Mesenchymal stem cell (in vitro differentiated cells and primary cell): Measurements from ENCODE around the gene SPTLC2.

Source experiments
- DNase-seq: peaks from one replicate; pipeline ENCODE4 v3.0.0-alpha.2; 2013
- H2AFZ ChIP-seq: one replicate; pipeline ENCODE4 v1.6.1; 2013; ENCODE audit warnings: low read depth, mild to moderate bottlenecking, control low read depth, inconsistent platforms, low read length, moderate library complexity
- H2AK5ac ChIP-seq: 2 replicates; pipeline ENCODE4 v1.6.1; 2013; ENCODE audit warnings: low read length, moderate library complexity, mild to moderate bottlenecking, inconsistent platforms; ENCODE audit not compliant: severe bottlenecking
- H2BK120ac ChIP-seq: one replicate; pipeline ENCODE4 v1.6.1; 2013; ENCODE audit warnings: low read depth, mild to moderate bottlenecking, inconsistent platforms, low read length, moderate library complexity
- H2BK12ac ChIP-seq, 2 experiments: one replicate each; pipeline ENCODE4 v1.6.1; 2013; ENCODE audit warnings: inconsistent platforms in 2 of 2, low read length in 2 of 2, mild to moderate bottlenecking in 2 of 2, moderate library complexity in 2 of 2, control low read depth in 1 of 2
- H2BK15ac ChIP-seq: one replicate; pipeline ENCODE4 v1.6.1; 2013; ENCODE audit warnings: mild to moderate bottlenecking, low read depth, inconsistent platforms; ENCODE audit not compliant: poor library complexity, severe bottlenecking
- H2BK5ac ChIP-seq: 2 replicates; pipeline ENCODE4 v1.6.1; 2013; ENCODE audit warnings: low read depth, mild to moderate bottlenecking, low read length, control low read depth, inconsistent platforms; ENCODE audit not compliant: poor library complexity, severe bottlenecking
- H3K14ac ChIP-seq, 2 experiments: one replicate each; pipeline ENCODE4 v1.6.1; 2013; ENCODE audit warnings: inconsistent platforms in 2 of 2, low read length in 2 of 2, control low read depth in 1 of 2, mild to moderate bottlenecking in 1 of 2, moderate library complexity in 1 of 2
- H3K18ac ChIP-seq, 2 experiments: one replicate each; pipeline ENCODE4 v1.6.1; 2013; ENCODE audit warnings: inconsistent platforms in 2 of 2, low read length in 2 of 2, control low read depth in 1 of 2, low read depth in 1 of 2, mild to moderate bottlenecking in 1 of 2
- H3K23ac ChIP-seq, 2 experiments: one replicate each; pipeline ENCODE4 v1.6.1; 2013; ENCODE audit warnings: inconsistent platforms in 2 of 2, low read length in 2 of 2, mild to moderate bottlenecking in 2 of 2, moderate library complexity in 2 of 2, control low read depth in 1 of 2
- H3K27ac ChIP-seq: 2 replicates; pipeline ENCODE4 v1.5.1; 2013; ENCODE audit warnings: mild to moderate bottlenecking, moderate library complexity, low read length, control low read depth, inconsistent platforms; ENCODE audit not compliant: poor library complexity, severe bottlenecking
- H3K27me3 ChIP-seq, 2 experiments: 2 replicates each; pipeline versions ENCODE4 v1.6.1 to v1.7.0; 2013; ENCODE audit warnings: low read length in 2 of 2, mild to moderate bottlenecking in 2 of 2, moderate library complexity in 2 of 2, control low read depth in 1 of 2, inconsistent platforms in 1 of 2; ENCODE audit not compliant: control insufficient read depth in 1 of 2, insufficient read depth in 1 of 2
- H3K36me3 ChIP-seq, 2 experiments: 2 replicates each; pipeline versions ENCODE4 v1.6.1 to v1.7.0; 2013; ENCODE audit warnings: low read length in 2 of 2, control low read depth in 1 of 2, inconsistent platforms in 1 of 2, low read depth in 1 of 2, mild to moderate bottlenecking in 1 of 2; ENCODE audit not compliant: insufficient read depth in 2 of 2, control insufficient read depth in 1 of 2
- H3K4ac ChIP-seq, 2 experiments: one replicate each; pipeline ENCODE4 v1.6.1; 2013; ENCODE audit warnings: inconsistent platforms in 2 of 2, low read length in 2 of 2, mild to moderate bottlenecking in 2 of 2, moderate library complexity in 2 of 2, control low read depth in 1 of 2, low read depth in 1 of 2
- H3K4me1 ChIP-seq: 2 replicates; pipeline ENCODE4 v1.6.1; 2013; ENCODE audit warnings: low read depth, low read length, control low read depth; ENCODE audit not compliant: control insufficient read depth, insufficient read depth
- H3K4me2 ChIP-seq: 2 replicates; pipeline ENCODE4 v1.6.1; 2013; ENCODE audit warnings: low read length, mild to moderate bottlenecking, inconsistent platforms; ENCODE audit not compliant: poor library complexity, severe bottlenecking
- H3K4me3 ChIP-seq, 2 experiments: 2 replicates each; pipeline versions ENCODE4 v1.5.1 to v1.7.0; 2013; ENCODE audit warnings: low read length in 2 of 2, mild to moderate bottlenecking in 2 of 2, control low read depth in 1 of 2, low read depth in 1 of 2; ENCODE audit not compliant: insufficient read depth in 1 of 2
- H3K79me1 ChIP-seq: replicated peaks from 2 replicates; pipeline ENCODE4 v1.6.1; 2013; ENCODE audit warnings: mild to moderate bottlenecking, control low read depth, low read length, inconsistent platforms; ENCODE audit not compliant: poor library complexity, severe bottlenecking
- H3K9ac ChIP-seq: 2 replicates; pipeline ENCODE4 v1.7.0; 2013; ENCODE audit warnings: mild to moderate bottlenecking, low read length, moderate library complexity
- H3K9me3 ChIP-seq: 2 replicates; pipeline ENCODE4 v1.7.0; 2013; ENCODE audit warnings: mild to moderate bottlenecking, low read length; ENCODE audit not compliant: control insufficient read depth
- H4K8ac ChIP-seq: one replicate; pipeline ENCODE4 v1.6.1; 2013; ENCODE audit warnings: inconsistent platforms, mild to moderate bottlenecking, low read length, moderate library complexity
- H4K91ac ChIP-seq: one replicate; pipeline ENCODE4 v1.6.1; 2013; ENCODE audit warnings: mild to moderate bottlenecking, low read length, inconsistent platforms
- WGBS: methylation state at CpG from one replicate; pipeline ENCODE4 v1.1.7; 2013; ENCODE audit warnings: mixed read lengths; 5-methylcytosine and 5-hydroxymethylcytosine counted together

The SPTLC2 gene

DNA sequence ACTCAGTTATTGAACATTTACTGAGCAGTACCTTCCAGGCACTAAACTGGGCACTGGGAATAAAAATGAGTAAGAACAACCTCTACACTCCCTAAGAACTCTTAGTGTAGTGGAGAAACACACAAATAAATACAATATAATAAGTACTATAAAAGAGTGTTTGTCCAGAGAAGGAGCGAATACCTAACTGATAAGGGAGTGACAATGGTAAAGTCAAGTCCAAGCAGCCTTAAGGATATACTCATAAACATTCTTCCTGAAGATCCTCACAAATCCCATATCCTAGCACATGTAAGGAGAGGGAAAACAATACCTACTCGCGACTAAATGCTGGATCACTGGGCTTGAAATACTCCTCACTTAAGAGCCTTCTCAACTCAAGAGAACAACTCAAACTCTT, 32.8 kb downstream of the SPTLC2 start:
- WGBS, result 89% methylated on average over 3 of the region's 3 CpGs
- Histone ChIP-seq H3K4me3 (no peak overlapping the region), H3K36me3 (no peaks in the 10 kb centered on the region)

DNA sequence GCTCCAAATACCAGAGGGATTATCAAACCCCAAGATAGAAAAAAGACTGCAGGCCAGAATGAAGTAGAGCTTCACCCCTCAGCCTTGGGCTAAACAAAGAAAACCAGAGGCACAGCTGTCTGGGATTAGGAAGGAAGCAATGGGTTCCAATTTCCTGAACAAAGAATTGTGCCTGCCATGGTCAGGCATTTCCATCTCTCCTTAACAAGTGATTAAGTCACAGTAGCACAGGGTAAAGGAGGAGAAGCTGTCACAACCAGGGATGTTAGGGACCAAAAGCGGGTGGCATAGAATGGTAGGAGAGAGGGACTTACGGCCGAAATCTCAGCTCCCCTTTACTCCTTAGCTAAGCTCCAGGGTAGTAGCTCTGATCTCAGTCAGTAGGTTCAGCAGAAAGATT, 33.9 kb downstream of the SPTLC2 start:
- Histone ChIP-seq H3K27ac (no peak overlapping the region), H3K14ac (no peak overlapping the region), H2AFZ (no peak overlapping the region), H3K9me3 (no peaks in the 10 kb centered on the region), H3K79me1 (peaks cover 5% of the 10 kb centered on the region), H3K4me1 (peaks cover 11% of the 10 kb centered on the region), H3K9ac (no peak overlapping the region), H4K91ac (no peak overlapping the region), H2BK5ac (no peak overlapping the region), H2BK15ac (no peak overlapping the region), H3K18ac (peak overlapping the region; percentile 48 to 49), H2BK120ac (no peak overlapping the region), H3K27me3 (no peaks in the 10 kb centered on the region), H3K4me2 (no peak overlapping the region), H3K4me3 (no peak overlapping the region), H2BK12ac (peak overlapping the region in 1 of 2 experiments; percentile 89), H3K36me3 (peaks cover 0 to 3% of the 10 kb centered on the region in 2 experiments), H3K4ac (peak overlapping the region in 1 of 2 experiments; percentile 11), H4K8ac (peak overlapping the region; percentile 35), H3K23ac (no peak overlapping the region), H2AK5ac (peak overlapping the region; percentile 36)
- DNase-seq, result peak; percentile 31
- WGBS, result 97% methylated on average over 3 of the region's 3 CpGs

More for the DNA sequence above, 32.8 kb downstream of the SPTLC2 start:
- H3K9ac ChIP-seq, result no peak overlapping the region
- H3K27ac ChIP-seq, result no peak overlapping the region
- H3K27me3 ChIP-seq, result no peaks in the 10 kb centered on the region
- no peak overlapping the region for H2BK15ac ChIP-seq
- H2AFZ ChIP-seq, result no peak overlapping the region
- peaks cover 10% of the 10 kb centered on the region for H3K79me1 ChIP-seq
- no peak overlapping the region for H4K8ac ChIP-seq
- H3K9me3 ChIP-seq, result no peaks in the 10 kb centered on the region
- no peak overlapping the region for H2AK5ac ChIP-seq
- H3K4me2 ChIP-seq, result no peak overlapping the region
- H2BK12ac ChIP-seq, result no peak overlapping the region
- H4K91ac ChIP-seq, result no peak overlapping the region
- H3K4me1 ChIP-seq, result peaks cover 14% of the 10 kb centered on the region
- no peak overlapping the region for H3K23ac ChIP-seq
- H3K18ac ChIP-seq, result no peak overlapping the region
- no peak overlapping the region for H3K14ac ChIP-seq
- no peak overlapping the region for H3K4ac ChIP-seq
- no peak overlapping the region for H2BK5ac ChIP-seq
- no peak overlapping the region for H2BK120ac ChIP-seq
- no peak for DNase-seq

DNA sequence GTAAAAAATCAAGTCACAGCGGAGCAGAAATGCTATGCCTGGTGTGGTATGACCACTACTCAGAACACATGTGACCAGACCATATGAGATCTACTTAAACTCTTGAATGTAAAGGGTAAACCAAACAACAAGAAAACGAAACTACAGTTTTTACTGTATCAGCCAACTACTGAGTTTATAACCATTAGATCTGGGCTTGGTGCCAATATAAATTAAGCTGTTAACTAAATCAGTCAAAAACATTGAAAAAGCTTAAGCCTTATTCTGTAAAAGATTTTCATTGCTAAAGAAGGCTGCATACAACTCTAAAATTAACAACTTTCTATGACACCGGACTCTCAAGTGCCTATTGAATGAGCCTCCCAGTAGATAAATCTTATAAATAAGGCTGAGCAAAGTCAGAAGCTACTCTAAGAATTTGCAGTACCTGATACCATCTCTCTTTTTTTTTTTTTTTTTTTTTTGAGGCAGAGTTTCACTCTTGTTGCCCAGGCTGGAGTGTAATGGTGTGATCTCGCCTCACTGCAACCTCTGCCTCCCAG, 35.4 kb downstream of the SPTLC2 start:
- 83% methylated on average over 1 of the region's 4 CpGs for WGBS
- Histone ChIP-seq H3K4ac (no peak overlapping the region), H2BK120ac (no peak overlapping the region), H4K91ac (no peak overlapping the region), H3K9ac (peak overlapping the region; percentile 68), H4K8ac (no peak overlapping the region), H2BK12ac (no peak overlapping the region), H3K79me1 (peaks cover 7% of the 10 kb centered on the region), H3K9me3 (no peaks in the 10 kb centered on the region), H3K23ac (no peak overlapping the region), H3K18ac (no peak overlapping the region), H3K4me1 (peaks cover 11% of the 10 kb centered on the region), H3K4me3 (peak overlapping the region in 1 of 2 experiments; percentile 26), H3K14ac (no peak overlapping the region), H3K4me2 (peak overlapping the region; percentile 54), H3K27ac (peak overlapping the region; percentile 82), H2BK5ac (no peak overlapping the region), H2AFZ (no peak overlapping the region), H3K36me3 (peaks cover 3 to 7% of the 10 kb centered on the region in 2 experiments), H2BK15ac (no peak overlapping the region), H3K27me3 (no peaks in the 10 kb centered on the region), H2AK5ac (no peak overlapping the region)
- peak; percentile 86 for DNase-seq

DNA sequence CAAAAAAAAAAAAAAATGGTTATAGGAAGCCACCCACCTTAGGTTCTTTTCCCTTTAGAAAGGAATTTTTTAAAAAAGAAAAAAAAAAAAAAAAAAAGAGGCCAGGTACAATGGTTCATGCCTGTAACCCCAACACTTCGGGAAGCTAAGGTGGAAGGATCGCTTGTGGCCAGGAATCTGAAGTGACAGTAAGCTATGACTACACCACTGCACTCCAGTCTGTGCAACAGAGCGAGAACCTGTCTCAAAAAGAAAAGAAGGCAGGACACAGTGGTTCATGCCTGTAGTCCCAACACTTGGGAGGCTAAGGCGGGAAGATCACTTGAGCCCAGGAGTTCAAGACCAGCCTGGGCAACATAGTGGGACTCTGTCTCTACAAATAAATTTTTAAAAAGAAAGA, 36.0 kb downstream of the SPTLC2 start:
- H3K4ac ChIP-seq, result no peak overlapping the region
- no peak overlapping the region for H2BK5ac ChIP-seq
- no peak overlapping the region for H2AFZ ChIP-seq
- H2BK15ac ChIP-seq, result no peak overlapping the region
- H3K14ac ChIP-seq, result no peak overlapping the region
- peaks cover 11% of the 10 kb centered on the region for H3K4me1 ChIP-seq
- H3K36me3 ChIP-seq, result peaks cover 7 to 12% of the 10 kb centered on the region in 2 experiments
- peak overlapping the region; percentile 52 for H4K91ac ChIP-seq
- peak overlapping the region; percentile 76 for H2AK5ac ChIP-seq
- H3K27me3 ChIP-seq, result no peaks in the 10 kb centered on the region
- H3K23ac ChIP-seq, result no peak overlapping the region
- peak overlapping the region; percentile 82 for H3K27ac ChIP-seq
- no peak for DNase-seq
- peak overlapping the region; percentile 88 for H4K8ac ChIP-seq
- H3K9ac ChIP-seq, result peak overlapping the region; percentile 68
- H2BK120ac ChIP-seq, result no peak overlapping the region
- H3K18ac ChIP-seq, result peak overlapping the region in 1 of 2 experiments; percentile 46
- H2BK12ac ChIP-seq, result peak overlapping the region in 1 of 2 experiments; percentile 37
- 96% methylated on average over 4 of the region's 4 CpGs for WGBS
- peak overlapping the region in 1 of 2 experiments; percentile 26 for H3K4me3 ChIP-seq
- no peaks in the 10 kb centered on the region for H3K9me3 ChIP-seq
- H3K79me1 ChIP-seq, result peaks cover 12% of the 10 kb centered on the region
- no peak overlapping the region for H3K4me2 ChIP-seq
